ENCODE data around the gene NCBP1. TPM values are rescaled to one million over a fixed set of nuclear protein-coding genes. Genes with fewer than 3 reads are reported as not detected.
A peak's percentile ranks its signal among the peaks of the same experiment; 100 is the strongest.

NCBP1 gene
- total RNA-seq, 4 donors from 2014 or later: 18.6 to 38.4 (median 24.4) TPM

GRCh38 chr9:97665742-97666141 lies 32.1 kb downstream of the NCBP1 start:
- Histone ChIP-seq H3K27ac (no peak overlapping the region), H3K4me3 (no peak overlapping the region), H3K36me3 (peaks cover 0 to 96% (median 29%) of the 10 kb centered on the region in 3 donors), H3K4me1 (no peaks in the 10 kb centered on the region), H3K9me3 (no peaks in the 10 kb centered on the region), H3K27me3 (no peaks in the 10 kb centered on the region)
- no peak for TF ChIP-seq CTCF (IDR thresholded peaks at IDR 0.05)
- no peak for TF ChIP-seq EP300 (IDR thresholded peaks at IDR 0.05)
- TF ChIP-seq POLR2A (IDR thresholded peaks at IDR 0.05): no peak
- DNase-seq (ENCODE audit: low spot score in 2 of 2): no peak
- WGBS, 2 donors: 88% methylated on average over 3 of the region's 3 CpGs

DNA sequence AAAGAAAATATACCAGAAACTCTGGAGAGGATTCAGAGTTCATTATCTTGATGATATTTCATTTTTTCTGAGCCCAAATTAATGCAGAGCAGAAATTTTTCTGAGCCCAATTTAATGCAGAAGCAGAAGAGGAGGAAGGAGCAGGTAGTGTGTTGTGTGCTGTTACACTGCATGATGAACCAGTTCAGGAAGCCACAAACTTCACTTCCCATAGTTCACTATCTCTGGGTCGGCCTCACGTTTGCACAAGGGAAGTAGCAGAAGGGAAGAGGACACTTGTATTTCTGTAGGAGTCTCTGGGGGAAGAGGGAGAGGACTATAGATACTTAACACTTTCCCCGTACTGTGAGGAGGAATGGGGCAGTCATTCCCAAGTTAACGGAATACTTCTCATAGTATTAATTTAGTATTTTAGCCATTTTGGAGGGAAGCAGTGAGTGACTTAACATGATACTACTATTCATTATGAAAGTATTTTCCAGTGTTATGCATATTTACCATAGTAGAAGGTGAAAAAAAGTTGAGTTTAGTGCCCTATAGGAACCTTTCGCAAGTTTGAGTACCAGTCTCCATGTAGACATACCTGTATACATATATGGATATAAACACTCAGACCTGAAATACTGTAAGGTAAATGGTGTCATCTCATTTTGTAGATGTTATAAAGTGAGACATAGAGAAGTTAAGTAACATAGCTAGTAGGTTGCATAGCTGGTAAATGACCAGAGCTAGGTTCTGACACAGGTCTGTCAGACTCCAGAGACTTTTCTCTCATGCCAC lies 33.5 kb downstream of the NCBP1 start:
- 84 to 85% methylated on average over 5 of the region's 5 CpGs for WGBS, 2 donors
- Histone ChIP-seq H3K4me3 (no peak overlapping the region), H3K36me3 (peaks cover 0 to 100% (median 29%) of the 10 kb centered on the region in 3 donors), H3K27me3 (no peaks in the 10 kb centered on the region), H3K9me3 (no peaks in the 10 kb centered on the region), H3K27ac (no peak overlapping the region), H3K4me1 (no peaks in the 10 kb centered on the region)
- TF ChIP-seq POLR2A (IDR thresholded peaks at IDR 0.05) (no peak), EP300 (IDR thresholded peaks at IDR 0.05) (no peak)
- no peak for DNase-seq (ENCODE audit: low spot score in 2 of 2)

- Histone ChIP-seq H3K4me1 (no peaks in the 10 kb centered on the region), H3K27me3 (no peaks in the 10 kb centered on the region), H3K36me3 (peaks cover 0 to 100% (median 29%) of the 10 kb centered on the region in 3 donors), H3K9me3 (no peaks in the 10 kb centered on the region), H3K27ac (no peak overlapping the region), H3K4me3 (no peak overlapping the region)
- WGBS, 2 donors: 90 to 94% methylated on average over 3 of the region's 3 CpGs
- no peak for DNase-seq (ENCODE audit: low spot score in 2 of 2)
- no peak for TF ChIP-seq POLR2A (IDR thresholded peaks at IDR 0.05)
- no peak for TF ChIP-seq CTCF (IDR thresholded peaks at IDR 0.05)
- no peak for TF ChIP-seq EP300 (IDR thresholded peaks at IDR 0.05)
These were observed 34.9 kb downstream of the NCBP1 start for GRCh38 chr9:97668485-97668884.

DNA sequence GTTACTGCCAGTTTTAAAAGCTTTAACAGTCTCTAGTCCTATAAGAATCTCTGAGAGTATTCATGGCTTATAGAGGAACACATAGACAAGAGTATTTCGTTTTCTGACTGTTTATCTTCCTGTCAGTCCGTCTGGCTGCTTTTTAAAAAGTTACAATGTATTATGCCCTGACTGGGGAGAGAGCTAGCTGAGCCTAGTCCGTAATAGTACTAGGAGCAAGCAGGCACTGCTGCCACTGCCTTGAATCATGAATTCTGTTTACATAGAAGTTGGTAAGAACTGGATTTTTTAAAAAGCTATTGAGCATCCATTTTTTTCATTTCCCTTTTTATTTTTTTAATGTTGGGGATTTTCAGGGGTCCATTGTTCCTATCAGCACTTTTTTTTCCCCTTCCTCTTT lies 37.0 kb downstream of the NCBP1 start:
- Histone ChIP-seq H3K27ac (peak overlapping the region in 1 of 4 donors; percentile 10), H3K4me3 (no peak overlapping the region), H3K4me1 (no peaks in the 10 kb centered on the region), H3K9me3 (no peaks in the 10 kb centered on the region), H3K36me3 (peaks cover 0 to 100% (median 18%) of the 10 kb centered on the region in 3 donors), H3K27me3 (no peaks in the 10 kb centered on the region)
- TF ChIP-seq CTCF (IDR thresholded peaks at IDR 0.05) (no peak), EP300 (IDR thresholded peaks at IDR 0.05) (no peak), POLR2A (IDR thresholded peaks at IDR 0.05) (no peak)
- no peak for DNase-seq (ENCODE audit: low spot score in 2 of 2)
- WGBS, 2 donors: 62 to 64% methylated on average over 3 of the region's 3 CpGs

GRCh38 chr9:97672403-97672802 lies 38.8 kb downstream of the NCBP1 start:
- no peaks in the 10 kb centered on the region for H3K27me3 ChIP-seq
- no peak overlapping the region for H3K27ac ChIP-seq
- no peak for DNase-seq (ENCODE audit: low spot score in 2 of 2)
- WGBS, 2 donors: 83 to 84% methylated on average over 3 of the region's 3 CpGs
- H3K9me3 ChIP-seq: no peaks in the 10 kb centered on the region
- peaks cover 0 to 96% (median 18%) of the 10 kb centered on the region in 3 donors for H3K36me3 ChIP-seq
- H3K4me1 ChIP-seq: no peaks in the 10 kb centered on the region
- TF ChIP-seq EP300 (IDR thresholded peaks at IDR 0.05) (no peak), POLR2A (IDR thresholded peaks at IDR 0.05) (no peak), CTCF (IDR thresholded peaks at IDR 0.05) (no peak)
- no peak overlapping the region for H3K4me3 ChIP-seq

All from tibial nerve (tissue), 4 donors.